GM19455 (cell line): Measurements from ENCODE around the gene PRAMEF20.

Experiments
- ATAC-seq: cut with Tn5 transposase; IDR thresholded peaks from one replicate; pipeline ENCODE4 v1.9.1; 2021; ENCODE audit not compliant: unreplicated experiment

Gene PRAMEF20

GRCh38 chr1:13461977-13462376, 51.7 kb downstream of the PRAMEF20 start:
- no peak for ATAC-seq

GRCh38 chr1:13462682-13463081, 52.4 kb downstream of the PRAMEF20 start:
- no peak for ATAC-seq

- no peak for ATAC-seq
Observed at GRCh38 chr1:13465515-13465914, 55.3 kb downstream of the PRAMEF20 start.

- no peak for ATAC-seq
Observed at GRCh38 chr1:13469343-13469742, 59.1 kb downstream of the PRAMEF20 start.
